ENCODE data around the gene CTSW.

DNA sequence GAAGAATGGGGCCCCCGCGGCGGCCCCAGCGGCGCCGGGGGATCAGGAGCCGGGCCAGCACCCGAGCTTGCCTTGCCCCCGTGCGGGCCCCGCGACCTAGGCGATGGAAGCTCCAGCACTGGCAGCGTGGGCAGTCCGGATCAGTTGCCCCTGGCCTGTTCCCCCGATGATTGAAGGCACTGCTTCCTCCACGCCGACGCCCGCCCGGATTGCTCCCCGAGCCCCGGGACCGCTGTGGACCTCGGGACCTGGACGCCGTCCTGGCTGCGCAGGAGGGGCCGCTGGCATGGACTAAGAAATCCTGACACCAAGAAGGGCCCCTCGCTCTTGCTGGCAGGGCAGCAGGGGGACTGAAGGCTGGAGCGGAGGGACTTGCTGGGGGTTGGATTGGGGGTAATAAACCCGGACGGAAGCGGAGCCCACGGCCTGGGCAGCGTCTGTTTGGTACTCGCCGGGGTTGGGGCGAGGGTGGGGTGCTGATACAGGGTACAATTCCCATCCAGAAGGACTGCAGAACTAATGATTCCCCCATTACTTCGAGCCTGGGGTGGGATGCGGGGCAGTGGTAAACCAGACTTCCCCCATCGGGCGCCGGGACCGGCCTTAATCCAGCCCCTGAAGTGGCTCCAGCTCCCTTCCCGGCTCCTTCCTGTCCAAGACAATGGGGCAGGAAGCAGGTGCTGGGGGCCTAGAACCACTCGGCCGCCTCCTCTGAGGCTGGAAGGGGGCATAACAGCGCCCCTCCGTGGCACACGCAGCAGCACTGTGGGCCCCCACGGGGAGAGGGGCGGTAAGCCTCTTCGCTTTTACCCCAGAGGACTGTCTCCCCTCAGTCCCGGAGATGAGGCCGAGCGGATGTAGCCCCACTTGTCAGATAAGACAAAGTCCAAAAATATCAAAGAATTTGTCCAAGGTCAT, 11.8 kb downstream of the CTSW start:
- TF ChIP-seq, protein P1, sequence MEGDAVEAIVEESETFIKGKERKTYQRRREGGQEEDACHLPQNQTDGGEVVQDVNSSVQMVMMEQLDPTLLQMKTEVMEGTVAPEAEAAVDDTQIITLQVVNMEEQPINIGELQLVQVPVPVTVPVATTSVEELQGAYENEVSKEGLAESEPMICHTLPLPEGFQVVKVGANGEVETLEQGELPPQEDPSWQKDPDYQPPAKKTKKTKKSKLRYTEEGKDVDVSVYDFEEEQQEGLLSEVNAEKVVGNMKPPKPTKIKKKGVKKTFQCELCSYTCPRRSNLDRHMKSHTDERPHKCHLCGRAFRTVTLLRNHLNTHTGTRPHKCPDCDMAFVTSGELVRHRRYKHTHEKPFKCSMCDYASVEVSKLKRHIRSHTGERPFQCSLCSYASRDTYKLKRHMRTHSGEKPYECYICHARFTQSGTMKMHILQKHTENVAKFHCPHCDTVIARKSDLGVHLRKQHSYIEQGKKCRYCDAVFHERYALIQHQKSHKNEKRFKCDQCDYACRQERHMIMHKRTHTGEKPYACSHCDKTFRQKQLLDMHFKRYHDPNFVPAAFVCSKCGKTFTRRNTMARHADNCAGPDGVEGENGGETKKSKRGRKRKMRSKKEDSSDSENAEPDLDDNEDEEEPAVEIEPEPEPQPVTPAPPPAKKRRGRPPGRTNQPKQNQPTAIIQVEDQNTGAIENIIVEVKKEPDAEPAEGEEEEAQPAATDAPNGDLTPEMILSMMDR (IDR thresholded peaks at IDR 0.05), result no peak
- TF ChIP-seq POLR2AphosphoS5 (IDR thresholded peaks at IDR 0.05), result peak in 1 of 3 donors; percentile 22

All from transverse colon (tissue), 4 donors.